G401 (cell line): ENCODE measurements around the gene TGFBR3. TPM values are rescaled to one million over a fixed set of nuclear protein-coding genes. Genes with fewer than 3 reads are reported as not detected.

Experiments
- DNase-seq: peaks from one replicate; pipeline ENCODE4 v3.0.0-alpha.2; 2015; ENCODE audit warnings: low spot score
- in situ Hi-C: cut with HindIII; loops from 2 replicates; pipeline ENCODE4 v1.10.0; 2016; ENCODE audit warnings: low sequenced_read_pairs, mixed read lengths
- total RNA-seq: library from RNA; depleted of rRNA; stranded (reverse); fragments of >200 nt; shearing (Covaris generic); gene quantifications from 2 replicates; pipeline ENCODE4 v1.2.3, GENCODE V29; 2014; rRNA removed

TGFBR3 gene
- 30.2 and 33.6 TPM in 2 replicates for total RNA-seq

DNA sequence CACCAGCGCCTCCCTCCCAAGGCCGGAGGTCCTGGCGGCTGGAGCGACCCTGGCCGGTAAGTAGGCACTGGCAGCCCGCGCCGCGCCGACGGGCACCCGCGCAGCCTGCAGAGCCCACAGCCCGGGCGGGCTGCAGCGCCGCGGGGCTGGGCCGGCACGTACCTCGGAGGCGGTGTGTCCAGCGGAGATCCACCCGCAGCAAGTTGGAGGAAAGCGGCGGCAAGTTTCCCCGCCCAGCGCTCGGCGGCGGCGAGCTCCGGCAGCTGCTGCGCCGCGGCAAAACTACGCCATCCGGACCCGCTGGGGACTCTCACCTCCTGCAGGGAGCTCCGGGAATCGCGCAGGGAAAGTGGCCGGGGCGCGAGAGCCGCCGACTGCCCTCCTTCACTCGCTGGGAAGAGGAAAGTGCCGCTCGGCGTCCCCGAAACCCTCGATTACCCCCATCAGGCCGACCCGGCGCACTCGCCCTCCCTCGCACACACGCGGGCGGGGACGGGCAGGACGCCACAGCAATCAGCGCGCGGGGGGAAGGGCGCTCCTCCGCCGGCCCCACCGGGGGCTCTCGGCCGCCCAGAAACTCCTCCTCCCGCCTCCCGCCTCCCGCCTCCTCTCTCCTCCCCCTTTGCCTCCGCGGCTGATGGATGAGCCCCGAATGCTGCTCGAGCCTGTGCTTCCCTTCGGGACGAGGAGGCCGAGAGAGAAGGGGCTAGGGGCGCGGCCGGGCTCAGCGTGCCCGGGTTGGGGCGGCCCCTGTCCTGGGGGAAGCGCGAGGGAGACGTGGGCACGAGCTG, at the start of gene TGFBR3:
Gene TGFBR3 (minus strand): TSS at position 436 of the 791 bp plus-strand sequence. CDS start 24,620 bp downstream, outside the sequence.
- DNase-seq = peak; percentile 65
- in situ Hi-C loops = no loop called here

GRCh38 chr1:91929250-91929649, 43.3 kb upstream of the TGFBR3 start:
- in situ Hi-C loops = loop anchor here (25.0 kb wide), 1 partner anchor 392 kb away; no protein-coding TSS in a partner anchor
- peak; percentile 25 for DNase-seq

GRCh38 chr1:91928026-91928425, 42.1 kb upstream of the TGFBR3 start:
- in situ Hi-C loops = loop anchor here (25.0 kb wide), 1 partner anchor 391 kb away; no protein-coding TSS in a partner anchor
- DNase-seq = no peak

DNA sequence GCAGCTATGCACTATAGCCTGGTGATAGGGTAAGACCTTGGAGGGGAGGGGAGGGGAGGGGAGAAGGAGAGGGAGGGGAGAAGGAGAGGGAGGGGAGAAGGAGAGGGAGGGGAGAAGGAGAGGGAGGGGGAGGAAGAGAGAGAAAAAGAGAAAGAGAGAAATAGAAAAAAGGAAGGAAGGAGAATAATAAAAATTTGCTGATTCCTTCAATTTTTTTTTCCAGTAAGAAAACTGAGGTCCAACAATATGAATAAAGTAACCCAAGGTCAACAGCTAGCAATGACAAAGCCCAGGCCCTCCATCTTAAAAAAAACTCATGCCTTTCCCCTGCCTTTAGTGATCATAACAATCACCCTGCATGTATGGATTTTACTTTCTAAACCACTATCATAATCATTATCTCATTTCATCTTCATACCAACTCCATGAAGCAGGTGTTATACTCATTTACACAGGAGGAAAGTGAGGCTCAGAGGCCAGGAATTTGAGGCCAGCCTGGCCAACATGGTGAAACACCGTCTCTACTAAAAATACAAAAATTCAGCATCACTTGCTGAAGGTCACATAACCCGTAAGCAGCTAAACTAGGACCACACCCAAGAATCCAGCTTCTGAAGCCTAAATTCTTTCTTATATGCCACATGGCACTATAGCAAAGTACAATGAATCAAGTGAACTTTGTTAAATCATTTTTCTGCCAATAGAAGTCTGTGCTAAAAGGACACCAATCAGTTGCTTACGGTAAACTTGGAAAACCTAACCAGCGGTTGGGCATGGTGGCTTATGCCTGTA, 39.9 kb upstream of the TGFBR3 start:
- no peak for DNase-seq
- in situ Hi-C loops = loop anchor here (25.0 kb wide), 1 partner anchor 389 kb away; no protein-coding TSS in a partner anchor

DNA sequence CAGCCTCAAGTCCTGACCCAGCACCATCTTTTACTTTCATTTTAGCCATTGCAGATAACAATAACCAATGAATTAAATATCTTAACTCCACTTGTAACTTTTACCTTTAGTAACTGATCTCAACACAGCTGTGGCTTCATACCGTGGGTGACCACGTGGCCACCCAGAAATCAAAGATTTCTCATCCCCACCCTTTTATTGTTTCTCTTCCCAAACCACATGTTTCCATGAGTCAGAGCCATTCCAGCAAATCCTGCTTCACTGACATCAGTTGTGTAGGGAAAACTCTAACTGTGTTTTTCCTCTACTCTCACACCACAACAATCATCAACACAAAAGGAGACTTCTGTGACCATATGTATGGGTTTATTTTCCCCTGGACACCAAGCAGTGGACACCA, 38.2 kb upstream of the TGFBR3 start:
- no peak for DNase-seq
- in situ Hi-C loops = no loop called here

DNA sequence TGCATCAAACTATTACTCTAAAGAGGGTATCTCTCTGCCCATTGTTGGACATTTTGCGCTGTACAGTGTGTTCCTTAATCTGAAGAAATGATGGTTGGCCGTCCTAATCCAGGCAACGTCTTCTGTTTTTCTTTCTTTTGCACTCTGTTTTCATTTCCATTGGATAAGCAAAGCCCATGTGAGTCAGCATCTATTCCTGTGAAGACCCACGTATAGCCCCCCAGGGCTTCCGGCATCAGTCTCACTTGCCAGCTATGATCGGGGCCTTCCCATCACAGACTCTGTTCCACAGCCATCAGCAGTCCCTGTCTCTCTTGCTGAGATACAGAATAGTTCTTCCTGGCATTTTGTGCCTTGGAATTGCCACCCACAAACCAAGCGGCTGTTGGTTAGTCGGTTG, 34.0 kb upstream of the TGFBR3 start:
- in situ Hi-C loops = no loop called here

DNA sequence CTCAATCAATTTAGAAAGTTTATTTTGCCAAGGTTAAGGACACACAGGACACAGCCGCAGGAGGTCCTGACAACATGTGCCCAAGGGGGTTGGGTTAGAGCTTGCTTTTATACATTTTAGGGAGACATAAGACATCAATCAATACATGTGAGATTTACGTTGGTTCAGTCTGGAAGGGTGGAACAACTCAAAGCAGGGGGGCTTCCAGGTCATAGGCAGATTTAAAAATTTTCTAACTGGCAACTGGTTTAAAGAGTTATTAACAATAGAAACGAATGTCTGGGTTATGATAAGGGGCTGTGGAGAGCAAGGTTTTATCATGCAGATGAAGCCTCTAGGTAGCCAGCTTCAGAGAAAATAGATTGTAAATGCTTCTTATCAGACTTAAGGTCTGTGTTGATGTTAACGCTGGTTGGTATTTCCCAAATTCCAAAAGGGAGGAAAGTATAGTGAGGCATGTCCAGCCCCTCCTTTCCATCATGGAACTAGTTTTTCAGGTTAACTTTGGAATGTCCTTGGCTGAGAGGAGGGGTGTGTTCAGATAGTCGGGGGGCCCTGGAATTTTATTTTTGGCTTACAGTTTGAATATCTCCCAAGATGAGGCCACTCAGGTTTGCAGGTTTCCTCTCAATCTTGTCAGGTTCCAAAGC, 31.0 kb upstream of the TGFBR3 start:
- in situ Hi-C loops = no loop called here
- no peak for DNase-seq

More for the DNA sequence above, 34.0 kb upstream of the TGFBR3 start:
- no peak for DNase-seq

- in situ Hi-C loops = no loop called here
- DNase-seq = no peak
These were observed 30.1 kb upstream of the TGFBR3 start for GRCh38 chr1:91916046-91916445.

- no peak for DNase-seq
- in situ Hi-C loops = no loop called here
These were observed 27.1 kb upstream of the TGFBR3 start for GRCh38 chr1:91913018-91913417.

- in situ Hi-C loops = no loop called here
- no peak for DNase-seq
These were observed 26.3 kb upstream of the TGFBR3 start for GRCh38 chr1:91912266-91912665.

DNA sequence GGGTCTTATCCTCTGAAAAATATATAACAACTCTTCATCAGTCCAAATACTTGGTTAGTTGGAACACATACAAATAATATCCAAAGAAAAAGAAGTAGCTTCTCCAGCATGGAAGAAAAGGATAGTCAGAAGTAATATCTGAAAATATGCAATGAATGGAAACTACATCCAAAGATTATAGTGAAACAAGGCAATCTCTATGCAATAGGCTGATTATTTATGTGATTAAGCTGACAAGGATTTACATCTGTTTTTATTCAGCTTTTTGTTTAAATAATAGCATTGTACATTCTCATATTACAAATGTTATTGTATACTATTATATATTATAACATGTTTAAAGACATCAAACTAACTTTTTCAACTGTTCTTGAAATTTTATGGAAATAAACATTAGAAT, 15.3 kb upstream of the TGFBR3 start:
- no peak for DNase-seq
- in situ Hi-C loops = no loop called here

DNA sequence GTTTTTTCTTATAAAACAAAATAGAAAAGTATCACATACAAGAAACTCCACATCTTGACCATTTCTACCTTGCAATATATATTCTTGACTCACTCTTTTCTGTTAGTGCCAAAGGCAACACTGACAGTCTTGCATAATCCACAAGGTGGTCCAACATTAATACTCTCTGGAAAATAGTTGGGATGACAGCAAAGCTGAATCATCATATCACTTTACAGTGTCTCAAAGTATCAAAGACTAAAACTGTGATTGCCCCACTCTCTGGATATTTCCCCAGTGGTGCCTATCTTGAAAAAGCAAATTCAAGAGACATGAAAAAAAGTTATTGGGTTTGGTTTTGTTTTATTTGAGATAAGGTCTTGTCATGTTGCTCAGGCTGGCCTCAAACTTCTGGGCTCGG, 14.6 kb upstream of the TGFBR3 start:
- in situ Hi-C loops = no loop called here
- no peak for DNase-seq

GRCh38 chr1:91897016-91897415, 11.1 kb upstream of the TGFBR3 start:
- DNase-seq = no peak
- in situ Hi-C loops = no loop called here

DNA sequence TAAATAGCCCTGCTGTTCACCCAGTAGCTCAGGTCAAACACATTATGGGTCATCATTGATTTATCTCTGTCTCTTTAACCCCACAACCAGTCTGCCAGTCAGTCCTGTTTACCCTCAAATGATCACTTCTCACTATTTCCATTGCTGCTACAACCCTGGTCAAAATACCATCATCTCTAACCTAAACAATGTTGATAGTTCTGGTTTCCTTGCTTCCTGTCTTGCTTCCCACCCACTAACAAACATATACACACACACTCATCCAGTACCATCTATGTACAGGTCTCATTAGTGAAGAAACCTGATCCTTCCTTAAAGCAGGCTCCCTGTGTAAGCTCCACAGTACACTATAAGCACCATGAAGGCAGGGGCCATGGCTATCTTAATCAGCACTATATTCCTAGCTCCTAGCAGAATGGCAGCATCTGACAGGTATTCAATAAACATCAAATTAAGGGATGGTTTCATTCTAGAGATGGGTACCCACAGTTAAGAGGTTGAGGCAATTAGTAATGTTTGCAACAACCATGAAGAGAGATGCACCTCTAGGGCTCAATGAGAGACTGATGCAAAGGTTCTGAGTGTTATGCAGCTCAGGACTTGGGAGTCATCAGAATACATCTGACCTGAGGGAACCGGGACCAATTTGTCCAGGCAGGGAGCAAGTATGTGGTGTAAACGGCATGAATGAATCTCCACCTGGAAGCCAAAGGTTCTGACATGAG, 10.0 kb upstream of the TGFBR3 start:
- no peak for DNase-seq
- in situ Hi-C loops = no loop called here

DNA sequence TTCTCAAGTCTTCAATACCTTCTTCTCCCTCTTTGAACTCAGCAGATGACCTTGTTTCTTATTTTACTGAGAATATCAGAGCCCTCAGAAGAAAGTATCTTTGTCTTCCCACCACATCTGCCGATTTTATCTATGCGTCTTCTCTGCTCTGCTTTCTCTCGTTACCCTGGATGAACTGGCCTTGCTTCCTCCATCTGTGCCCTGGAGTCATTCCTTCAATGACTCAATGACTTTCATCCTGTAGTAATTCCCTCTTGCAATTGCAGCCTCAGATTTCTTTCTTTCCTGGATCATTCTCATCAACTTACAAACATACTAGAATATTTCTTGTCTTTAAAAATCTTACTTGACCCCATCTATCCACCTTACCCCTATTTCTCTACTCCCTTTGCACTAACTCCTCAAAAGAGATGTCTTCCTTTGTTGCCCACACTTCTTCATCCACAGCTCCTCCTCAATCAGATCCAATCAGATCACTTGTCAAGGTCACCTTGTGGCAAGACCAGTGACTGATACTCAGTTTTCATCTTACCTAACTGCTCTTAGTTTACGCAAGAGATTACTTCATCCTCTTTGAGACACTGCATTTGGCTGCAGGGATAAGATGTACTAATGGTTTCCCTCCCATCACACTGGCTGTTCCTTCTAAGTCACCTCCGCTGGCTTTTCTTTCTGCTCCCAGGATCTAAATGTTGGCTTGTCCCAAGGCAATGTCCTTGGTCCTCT, 8.2 kb upstream of the TGFBR3 start:
- DNase-seq = no peak
- in situ Hi-C loops = no loop called here

DNA sequence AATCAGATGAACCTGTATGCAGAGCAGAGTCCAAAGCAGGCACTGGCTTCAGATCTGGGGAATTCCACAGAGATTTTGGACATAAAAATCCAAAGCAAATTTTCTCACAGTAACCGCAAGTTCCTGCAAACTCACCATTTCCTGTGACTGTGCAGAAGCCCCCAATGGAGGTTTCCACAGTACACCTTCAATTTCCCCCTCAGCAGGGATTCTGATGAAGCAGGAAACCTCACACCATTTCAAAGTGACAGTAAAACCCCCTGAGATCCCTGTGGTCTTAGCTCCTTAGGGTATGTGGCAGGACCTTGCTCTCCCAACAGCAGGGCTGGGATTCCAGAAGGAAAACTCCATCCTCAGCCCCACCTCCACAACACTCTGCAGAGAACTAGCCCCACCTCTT, 6.0 kb upstream of the TGFBR3 start:
- in situ Hi-C loops = no loop called here
- DNase-seq = no peak

- DNase-seq = no peak
- in situ Hi-C loops = no loop called here
These were observed 5.5 kb upstream of the TGFBR3 start for GRCh38 chr1:91891454-91891853.

- DNase-seq = no peak
- in situ Hi-C loops = no loop called here
These were observed 3.9 kb upstream of the TGFBR3 start for GRCh38 chr1:91889717-91890459.
